Psoas muscle (tissue), 8 donors: Measurements from ENCODE around the gene AVL9. TPM values are rescaled to one million over a fixed set of nuclear protein-coding genes. Genes with fewer than 3 reads are reported as not detected.
A peak's percentile ranks its signal among the peaks of the same experiment; 100 is the strongest.

Source experiments
- ATAC-seq, 4 donors: fragments of 200-7000 bp; cut with Tn5 transposase; one replicate each; pipeline ENCODE4 v1.9.1; 2020; ENCODE audit warnings: moderate library complexity in 3 of 4, mild to moderate bottlenecking in 2 of 4
- DNase-seq, 2 donors: peaks; one replicate each; pipeline ENCODE4 v3.0.0-alpha.2; 2020
- H3K27ac ChIP-seq: fragments of 200-600 bp; one replicate; pipeline ENCODE4 v1.8.0; 2022
- H3K27me3 ChIP-seq, 3 donors: fragments of 200-600 bp in 1 of 3; one replicate each; pipeline versions ENCODE4 v1.6.1 to v1.8.0; 2013 to 2022; ENCODE audit warnings: low read length in 2 of 3, mild to moderate bottlenecking in 2 of 3, moderate library complexity in 1 of 3; ENCODE audit not compliant: insufficient read depth in 3 of 3
- H3K36me3 ChIP-seq, 2 donors: fragments of 200-600 bp in 1 of 2; one replicate each; pipeline versions ENCODE4 v1.6.1 to v1.8.0; 2013 to 2022; ENCODE audit warnings: low read depth in 1 of 2, mild to moderate bottlenecking in 1 of 2, moderate library complexity in 1 of 2; ENCODE audit not compliant: insufficient read depth in 1 of 2
- H3K4me1 ChIP-seq: fragments of 200-600 bp; one replicate; pipeline ENCODE4 v1.8.0; 2022
- H3K4me3 ChIP-seq: fragments of 200-600 bp; one replicate; pipeline ENCODE4 v1.8.0; 2022; ENCODE audit warnings: mild to moderate bottlenecking
- H3K9me3 ChIP-seq: fragments of 200-600 bp; one replicate; pipeline ENCODE4 v1.8.0; 2022
- CTCF ChIP-seq: fragments of 200-600 bp; IDR thresholded peaks from one replicate; pipeline ENCODE4 v1.8.0; 2022; ENCODE audit warnings: antibody characterized with exemption
- WGBS, 3 donors: extraction: QIAGEN DNeasy Blood & Tissue Kit; methylation state at CpG; one replicate each; pipeline versions ENCODE4 v1.1.6 to v1.1.7; 2013; 5-methylcytosine and 5-hydroxymethylcytosine counted together
- intact Hi-C, 2 donors: fragments of 100-400 bp; cut with DNase I; formaldehyde crosslinking; loops; one replicate each; pipeline versions ENCODE4 v1.11.0 to v1.14.2; 2022
- polyA plus RNA-seq, 3 donors: library from polyadenylated mRNA; stranded (reverse); fragments of 200-250 nt; gene quantifications; one replicate each; pipeline ENCODE4 v1.2.3, GENCODE V29; 2013
- total RNA-seq, 4 donors: library from RNA; stranded (reverse); fragmentation: NEBNext Ultra II Directional in 2 of 4; extraction: Animal tissue kit (Norgen Biotek cat#: 25700) in 2 of 4; gene quantifications; one replicate each; pipeline versions ENCODE4 v1.2.1 to v1.2.4, GENCODE V29; 2021 to 2023
- donor health status: healthy with polysubstance abuse.
- donor health status: DM: no; HTN: no; CAD: no; lungs with moderate emphysema.
- donor health status: Bipolar disorder and iron deficiency.
- donor health status: healthy.
- donor health status: DM: yes; HTN: yes; CAD: no.
- donor health status: DM: no; HTN: no; CAD: no.
- donor health status: DM: no; HTN: no; CAD: no.
- donor health status: DM: yes; HTN: yes; CAD: no.

AVL9 gene
- total and polyA plus RNA-seq, 7 donors, result 8.1 to 25.2 (median 18.9) TPM

- Histone ChIP-seq H3K4me3 (no peak overlapping the region), H3K27ac (no peak overlapping the region), H3K36me3 (peaks cover 0 to 2% of the 10 kb centered on the region in 2 donors), H3K9me3 (no peaks in the 10 kb centered on the region), H3K27me3 (no peaks in the 10 kb centered on the region), H3K4me1 (peaks cover 19% of the 10 kb centered on the region)
- no peak for TF ChIP-seq CTCF
- WGBS, 3 donors, result 63 to 70% (median 66%) methylated on average over 8 of the region's 8 CpGs
- intact Hi-C loops, result loop anchor here in 1 of 2 donors (5.0 kb wide), 1 partner anchor 41 kb away; the partner anchor contains the start of gene LSM5
- DNase-seq, result no peak
- no peak for ATAC-seq
Observed at GRCh38 chr7:32533276-32534029, 38.2 kb downstream of the AVL9 start.

- Histone ChIP-seq H3K27ac (no peak overlapping the region), H3K27me3 (no peaks in the 10 kb centered on the region), H3K9me3 (no peaks in the 10 kb centered on the region), H3K4me1 (peaks cover 21% of the 10 kb centered on the region), H3K36me3 (peaks cover 0 to 2% of the 10 kb centered on the region in 2 donors), H3K4me3 (no peak overlapping the region)
- 73 to 98% (median 79%) methylated on average over 4 of the region's 4 CpGs for WGBS, 3 donors
- no peak for TF ChIP-seq CTCF
- no peak for DNase-seq
- intact Hi-C loops, result no loop called here
- no peak for ATAC-seq
Observed at GRCh38 chr7:32535162-32535702, 39.9 kb downstream of the AVL9 start.

GRCh38 chr7:32536016-32536415, 40.7 kb downstream of the AVL9 start:
- no peak for TF ChIP-seq CTCF
- no peaks in the 10 kb centered on the region for H3K27me3 ChIP-seq
- H3K4me3 ChIP-seq, result no peak overlapping the region
- 95 to 98% (median 98%) methylated on average over 2 of the region's 2 CpGs for WGBS, 3 donors
- ATAC-seq (no peak), DNase-seq (no peak)
- intact Hi-C loops, result no loop called here
- H3K4me1 ChIP-seq, result peaks cover 23% of the 10 kb centered on the region
- H3K36me3 ChIP-seq, result peaks cover 0 to 2% of the 10 kb centered on the region in 2 donors
- H3K9me3 ChIP-seq, result no peaks in the 10 kb centered on the region
- no peak overlapping the region for H3K27ac ChIP-seq

GRCh38 chr7:32536585-32536984, 41.3 kb downstream of the AVL9 start:
- Histone ChIP-seq H3K4me1 (peaks cover 21% of the 10 kb centered on the region), H3K4me3 (no peak overlapping the region), H3K9me3 (no peaks in the 10 kb centered on the region), H3K36me3 (peaks cover 0 to 2% of the 10 kb centered on the region in 2 donors), H3K27ac (no peak overlapping the region), H3K27me3 (no peaks in the 10 kb centered on the region)
- peak in 3 of 4 donors; percentile 41 to 45 (median 43) for ATAC-seq
- intact Hi-C loops, result no loop called here
- no peak for DNase-seq
- no peak for TF ChIP-seq CTCF
- 0 to 29% (median 26%) methylated on average over 1 of the region's 1 CpG for WGBS, 3 donors
